GM18502 (cell line): ENCODE measurements around the gene IKZF4.
A peak's percentile ranks its signal among the peaks of the same experiment; 100 is the strongest.
"Not testable (repeated sequence)": the region's sequence is repeated elsewhere in the genome, so short reads cannot be mapped to it uniquely, and the experiment has no call there.

Experiments used
- ATAC-seq: cut with Tn5 transposase; IDR thresholded peaks from one replicate; pipeline ENCODE4 v1.9.1; 2021; ENCODE audit warnings: mild to moderate bottlenecking; ENCODE audit not compliant: unreplicated experiment, poor library complexity

IKZF4 gene

DNA sequence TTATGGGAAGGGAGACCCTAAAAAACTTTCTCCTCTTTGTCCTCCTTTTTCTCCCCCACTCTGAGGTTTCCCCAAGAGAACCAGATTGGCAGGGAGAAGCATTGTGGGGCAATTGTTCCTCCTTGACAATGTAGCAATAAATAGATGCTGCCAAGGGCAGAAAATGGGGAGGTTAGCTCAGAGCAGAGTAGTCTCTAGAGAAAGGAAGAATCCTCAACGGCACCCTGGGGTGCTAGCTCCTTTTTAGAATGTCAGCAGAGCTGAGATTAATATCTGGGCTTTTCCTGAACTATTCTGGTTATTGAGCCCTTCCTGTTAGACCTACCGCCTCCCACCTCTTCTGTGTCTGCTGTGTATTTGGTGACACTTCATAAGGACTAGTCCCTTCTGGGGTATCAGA lies 16.3 kb downstream of the IKZF4 start:
- ATAC-seq, result no peak

DNA sequence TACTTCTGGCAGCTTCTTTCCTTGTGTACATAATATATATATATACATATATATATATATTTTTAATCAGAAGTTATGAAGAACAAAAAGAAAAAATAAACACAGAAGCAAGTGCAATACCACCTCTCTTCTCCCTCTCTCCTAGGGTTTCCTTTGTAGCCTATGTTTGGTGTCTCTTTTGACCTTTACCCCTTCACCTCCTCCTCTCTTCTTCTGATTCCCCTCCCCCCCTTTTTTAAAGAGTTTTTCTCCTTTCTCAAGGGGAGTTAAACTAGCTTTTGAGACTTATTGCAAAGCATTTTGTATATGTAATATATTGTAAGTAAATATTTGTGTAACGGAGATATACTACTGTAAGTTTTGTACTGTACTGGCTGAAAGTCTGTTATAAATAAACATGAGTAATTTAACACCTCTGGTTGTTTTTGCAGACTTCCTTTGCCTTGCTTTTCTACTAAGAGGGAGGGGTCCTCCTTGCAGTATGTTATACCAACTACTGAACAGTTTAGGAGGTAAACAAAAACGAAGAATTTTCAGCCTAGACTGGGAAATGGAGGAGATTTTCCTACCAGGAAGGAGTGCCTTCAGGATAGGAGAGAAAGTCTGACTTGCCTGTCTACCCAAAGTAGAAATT lies 17.3 kb downstream of the IKZF4 start:
- ATAC-seq, result no peak

DNA sequence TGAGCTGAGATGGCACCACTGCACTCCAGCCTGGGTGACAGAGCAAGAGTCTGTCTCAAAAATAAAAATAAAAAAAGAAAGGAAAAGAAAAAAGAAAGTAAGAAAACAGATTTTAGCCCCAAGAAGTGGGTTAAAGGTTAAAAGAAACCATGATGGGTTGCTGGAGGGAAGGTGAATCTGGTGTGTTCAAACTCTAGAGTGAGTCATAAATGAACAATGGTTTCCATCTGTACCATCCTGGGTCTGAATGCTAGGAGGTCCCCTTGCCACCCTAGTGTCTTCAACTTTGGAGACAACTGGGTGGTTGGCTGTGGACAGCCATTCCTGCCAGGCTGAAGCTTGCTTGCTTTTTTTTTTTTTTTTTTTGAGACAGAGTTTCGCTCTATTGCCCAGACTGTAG lies 19.3 kb downstream of the IKZF4 start:
- no peak for ATAC-seq

DNA sequence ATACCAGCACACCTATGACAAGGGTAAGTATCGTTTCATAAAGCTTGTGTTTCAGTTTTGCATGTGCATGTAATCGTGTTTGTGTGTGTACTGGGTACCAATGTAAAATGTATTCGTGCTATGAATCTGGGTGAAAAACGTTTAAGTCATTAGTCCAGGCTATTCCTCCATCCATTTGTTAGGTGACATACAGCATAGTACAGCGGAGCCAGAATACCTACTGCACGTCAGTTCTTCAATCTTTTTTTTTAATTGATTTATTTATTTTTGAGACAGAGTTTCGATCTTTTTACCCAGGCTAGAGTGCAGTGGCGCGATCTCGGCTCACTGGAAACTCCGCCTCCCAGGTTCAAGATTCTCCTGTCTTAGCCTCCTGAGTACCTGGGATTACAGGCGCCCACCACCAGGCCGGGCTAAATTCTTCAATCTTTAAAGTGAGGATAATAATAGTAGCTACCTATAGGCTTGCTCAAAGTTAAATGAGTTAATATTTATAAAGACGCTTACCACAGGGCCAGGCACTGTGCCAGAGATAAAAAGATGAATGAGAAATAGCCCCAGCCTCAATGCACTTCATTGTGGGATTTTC lies 20.2 kb downstream of the IKZF4 start:
- no peak for ATAC-seq

DNA sequence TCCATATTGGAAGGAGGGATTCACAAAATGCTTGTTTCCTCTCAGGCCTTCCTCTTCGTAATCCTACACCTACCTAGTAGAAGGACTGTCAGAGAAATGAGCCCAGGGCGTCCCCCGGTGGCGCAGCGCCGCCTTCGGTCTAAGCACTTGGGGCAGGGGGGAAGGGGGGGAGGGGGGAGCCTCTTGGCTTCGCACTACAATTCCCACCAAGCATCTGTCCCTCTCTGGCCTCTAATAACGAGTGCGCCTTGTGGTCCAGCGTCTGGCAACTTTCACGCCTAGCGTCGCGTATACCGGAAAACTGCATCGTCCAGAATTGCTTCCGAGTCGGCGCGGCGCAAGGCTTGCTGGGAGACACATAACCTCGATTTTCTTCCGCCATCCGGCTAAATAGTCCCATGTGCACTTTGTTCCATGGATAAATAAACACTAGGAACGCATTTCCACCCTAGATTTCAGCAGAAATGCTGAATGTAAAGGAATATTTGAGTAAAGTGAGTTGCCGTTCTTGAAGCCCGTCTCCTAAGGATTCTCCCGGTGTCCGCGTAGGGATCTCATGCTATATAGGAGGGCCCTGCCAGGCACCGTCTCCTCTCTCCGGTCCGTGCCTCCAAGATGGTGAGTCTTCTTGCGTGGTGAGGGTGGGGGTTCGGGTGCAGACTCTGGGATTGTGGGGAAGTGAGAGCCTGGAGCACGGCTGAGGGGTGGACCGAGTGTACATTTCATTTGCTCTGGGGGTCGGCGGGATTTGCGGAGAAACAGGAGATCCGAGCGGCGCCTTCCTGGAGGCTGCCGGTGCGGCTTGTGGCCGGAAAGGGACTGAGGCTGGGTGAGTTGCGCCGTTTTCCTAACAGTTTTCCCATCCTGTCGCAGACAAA lies 20.9 kb downstream of the IKZF4 start, which contains the start of gene RPS26:
Gene RPS26 (plus strand): TSS at position 367 of the 878 bp plus-strand sequence. CDS start 249 bp downstream, at position 616.
- ATAC-seq, result peak; percentile 91

DNA sequence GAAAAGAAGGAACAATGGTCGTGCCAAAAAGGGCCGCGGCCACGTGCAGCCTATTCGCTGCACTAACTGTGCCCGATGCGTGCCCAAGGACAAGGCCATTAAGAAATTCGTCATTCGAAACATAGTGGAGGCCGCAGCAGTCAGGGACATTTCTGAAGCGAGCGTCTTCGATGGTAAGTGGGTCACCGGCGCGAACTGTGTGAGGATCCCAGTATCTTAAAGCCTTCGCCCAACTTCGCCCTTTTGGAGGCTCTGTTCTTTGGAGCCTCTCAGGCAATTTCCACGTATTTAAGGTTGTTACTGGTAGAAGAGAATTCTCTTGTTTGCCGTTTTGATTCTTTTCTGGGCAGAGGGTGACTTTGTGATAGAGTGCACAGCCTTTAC lies 21.6 kb downstream of the IKZF4 start:
- ATAC-seq, result not testable (repeated sequence)

DNA sequence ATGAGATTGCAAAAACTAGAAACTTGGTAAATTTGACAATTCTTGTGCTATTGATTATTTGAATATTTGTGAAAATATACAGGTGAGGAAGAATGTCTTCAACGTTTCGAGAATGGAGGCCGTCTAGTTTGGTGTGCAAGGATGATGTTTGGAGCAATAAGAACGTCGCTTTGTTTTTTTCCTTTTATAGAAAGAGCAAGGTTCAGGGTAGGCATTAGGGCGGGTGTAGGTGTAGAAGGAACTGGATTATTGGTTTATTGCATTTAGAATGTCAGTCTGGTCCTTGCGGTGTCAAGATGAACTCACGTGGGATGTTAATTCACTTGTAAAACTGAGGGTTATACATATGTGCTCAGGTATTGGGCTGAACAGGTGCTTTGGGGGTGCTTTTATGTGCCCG lies 22.0 kb downstream of the IKZF4 start:
- ATAC-seq, result no peak

DNA sequence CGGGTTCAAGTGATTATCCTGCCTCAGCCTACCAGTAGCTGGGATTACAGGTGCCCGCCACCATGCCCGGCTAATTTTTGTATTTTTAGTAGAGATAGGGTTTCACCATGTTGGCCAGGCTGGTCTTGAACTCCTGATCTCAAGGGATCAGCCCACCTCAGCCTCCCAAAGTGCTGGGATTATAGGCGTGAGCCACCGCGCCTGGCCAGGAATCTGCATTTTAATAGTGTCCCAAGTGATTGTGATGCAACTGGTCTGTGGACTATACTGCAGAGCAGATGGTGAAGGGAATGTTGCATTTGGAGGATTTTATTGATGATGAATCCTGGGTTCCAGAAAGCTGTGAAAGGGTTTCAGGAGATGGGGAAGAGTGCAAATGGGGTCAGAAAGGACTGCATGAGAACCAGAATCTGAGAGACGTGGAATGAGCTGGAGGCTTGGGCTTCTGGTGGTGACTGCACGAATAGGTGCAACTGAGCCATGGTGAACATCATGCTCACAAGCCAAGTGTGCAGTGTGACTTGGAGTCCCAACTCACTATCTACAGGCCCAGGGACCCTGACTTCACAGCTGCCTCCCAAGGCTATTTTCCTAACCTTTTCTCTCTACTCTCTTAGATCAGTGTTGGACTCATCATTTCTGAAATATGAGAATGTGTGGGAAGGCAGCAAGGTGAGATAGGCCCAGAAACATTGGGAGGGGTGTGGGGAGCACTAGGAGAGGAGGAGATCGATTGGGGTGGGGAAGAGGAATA lies 25.4 kb downstream of the IKZF4 start:
- ATAC-seq, result no peak

DNA sequence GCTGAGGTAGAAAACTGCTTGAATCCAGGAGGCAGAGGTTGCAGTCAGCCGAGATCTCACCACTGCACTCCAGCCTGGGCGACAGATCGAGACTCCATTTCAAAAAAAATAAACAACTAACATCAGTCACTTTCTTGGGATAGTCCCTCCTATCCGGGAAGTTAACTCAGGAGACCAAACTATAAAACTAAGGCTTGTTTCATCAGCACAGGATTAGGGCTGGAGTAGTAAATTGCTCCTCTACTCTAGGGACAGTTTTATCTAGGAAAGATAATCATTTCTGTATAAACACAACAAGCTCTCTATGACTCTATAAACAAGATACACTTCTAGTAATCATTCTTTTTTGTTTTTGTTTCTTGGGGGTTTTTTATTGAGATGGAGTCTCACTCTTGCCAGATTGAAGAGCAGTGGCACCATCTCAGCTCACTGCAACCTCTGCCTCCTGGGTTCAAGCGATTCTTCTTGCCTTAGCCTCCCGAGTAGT lies 32.6 kb downstream of the IKZF4 start:
- no peak for ATAC-seq

DNA sequence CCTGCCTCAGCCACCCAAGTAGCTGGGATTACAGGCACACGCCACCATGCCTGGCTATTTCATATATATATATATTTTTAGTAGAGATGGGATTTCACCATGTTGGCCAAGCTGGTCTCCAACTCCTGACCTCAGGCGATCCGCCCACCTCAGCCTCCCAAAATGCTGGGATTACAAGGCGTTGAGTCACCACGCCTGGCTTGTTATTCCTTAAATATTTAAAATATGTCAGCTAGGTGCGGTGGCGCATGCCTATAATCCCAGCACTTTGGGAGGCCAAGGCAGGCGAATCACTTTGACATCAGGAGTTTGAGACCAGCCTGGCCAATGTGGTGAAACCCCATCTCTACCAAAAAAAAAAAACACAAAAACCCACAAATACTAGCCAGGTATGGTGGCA lies 39.1 kb downstream of the IKZF4 start:
- not testable (repeated sequence) for ATAC-seq

DNA sequence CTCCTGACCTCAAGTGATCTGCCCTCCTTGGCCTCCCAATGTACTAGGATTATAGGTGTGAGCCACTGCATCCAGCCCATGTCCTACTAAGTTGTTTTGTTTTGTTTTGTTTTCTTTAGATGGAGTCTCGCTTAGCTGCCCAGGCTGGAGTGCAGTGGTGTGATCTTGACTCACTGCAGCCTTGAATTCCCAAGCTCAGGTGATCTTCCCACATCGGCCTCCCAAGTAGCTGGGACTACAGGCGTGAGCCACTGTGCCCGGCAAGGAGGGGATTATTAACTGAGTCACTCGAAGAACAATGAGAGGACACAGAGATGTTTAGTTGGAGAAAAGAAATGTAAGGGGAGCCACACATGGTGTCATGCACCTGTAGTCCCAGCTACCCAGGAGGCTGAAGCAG lies 41.1 kb downstream of the IKZF4 start:
- ATAC-seq, result no peak

DNA sequence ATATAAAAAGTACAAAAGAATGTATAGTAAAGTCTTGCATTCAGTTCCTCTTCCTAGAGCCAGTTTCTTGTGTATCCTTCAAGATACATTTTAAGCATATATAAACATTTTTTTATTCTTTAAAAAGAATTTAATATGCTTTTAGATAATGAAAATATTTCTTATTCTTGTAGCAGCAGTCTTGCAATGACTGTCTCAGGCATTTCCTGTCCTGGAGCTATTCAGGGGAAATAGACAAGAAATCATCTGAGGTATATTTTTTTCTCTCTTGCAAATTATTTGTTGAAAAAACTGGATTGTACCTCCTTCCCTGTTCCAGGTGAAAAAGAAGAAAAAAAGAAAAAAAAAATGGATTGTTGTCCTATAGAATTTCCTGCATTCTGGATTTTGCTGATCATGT lies 42.2 kb downstream of the IKZF4 start:
- no peak for ATAC-seq

DNA sequence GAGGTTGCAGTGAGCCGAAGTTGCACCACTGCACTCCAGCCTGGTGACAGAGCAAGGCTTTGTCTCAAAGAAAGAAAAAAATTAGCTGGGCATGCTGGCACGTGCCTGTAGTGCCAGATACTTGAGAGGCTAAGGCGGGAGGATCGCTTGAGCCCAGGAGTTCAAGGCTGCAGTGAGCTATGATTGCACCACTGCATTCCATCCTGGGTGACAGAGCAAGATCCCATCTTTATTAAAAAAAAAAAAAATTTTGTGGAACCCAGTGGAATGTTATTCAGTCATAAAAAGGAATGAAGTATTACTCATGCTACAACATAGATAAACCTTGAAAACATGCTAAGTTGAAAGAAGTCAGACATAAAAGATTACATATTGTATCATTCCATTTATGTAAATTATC lies 50.8 kb downstream of the IKZF4 start:
- no peak for ATAC-seq

DNA sequence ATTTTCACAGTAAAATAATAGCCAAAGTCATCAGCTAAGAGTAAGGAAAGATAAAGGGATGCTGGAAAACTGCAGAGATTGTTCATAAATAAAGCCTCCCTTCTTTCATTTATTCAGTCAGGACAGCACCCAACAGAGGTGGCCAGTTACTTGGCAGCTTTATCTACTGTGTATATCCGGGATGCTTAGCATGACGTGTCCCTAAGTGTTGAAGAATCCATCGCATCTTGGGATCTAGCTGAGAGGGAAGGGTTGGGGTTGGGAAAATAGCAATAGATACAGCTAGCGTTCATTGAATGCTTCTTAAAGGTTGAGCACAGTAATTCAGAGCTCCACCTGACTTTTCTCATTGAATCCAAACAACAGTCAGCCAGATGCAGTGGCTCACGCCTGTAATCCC lies 53.6 kb downstream of the IKZF4 start:
- no peak for ATAC-seq

DNA sequence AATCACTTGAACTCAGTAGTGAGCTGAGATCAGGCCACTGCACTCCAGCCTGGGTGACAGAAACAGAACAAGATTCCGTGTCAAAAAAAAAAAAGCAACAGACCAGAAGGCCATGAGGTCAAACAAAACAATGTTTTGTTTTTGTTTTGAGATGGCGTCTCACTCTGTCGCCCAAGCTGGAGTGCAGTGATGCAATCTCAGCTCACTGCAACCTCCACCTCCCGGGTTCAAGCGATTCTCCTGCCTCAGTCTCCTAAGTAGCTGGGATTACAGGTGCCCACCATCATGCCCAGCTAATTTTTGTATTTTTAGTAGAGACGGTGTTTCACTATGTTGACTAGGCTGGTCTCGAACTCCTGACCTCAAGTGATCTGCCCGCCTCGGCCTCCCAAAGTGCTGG lies 57.1 kb downstream of the IKZF4 start:
- not testable (repeated sequence) for ATAC-seq

DNA sequence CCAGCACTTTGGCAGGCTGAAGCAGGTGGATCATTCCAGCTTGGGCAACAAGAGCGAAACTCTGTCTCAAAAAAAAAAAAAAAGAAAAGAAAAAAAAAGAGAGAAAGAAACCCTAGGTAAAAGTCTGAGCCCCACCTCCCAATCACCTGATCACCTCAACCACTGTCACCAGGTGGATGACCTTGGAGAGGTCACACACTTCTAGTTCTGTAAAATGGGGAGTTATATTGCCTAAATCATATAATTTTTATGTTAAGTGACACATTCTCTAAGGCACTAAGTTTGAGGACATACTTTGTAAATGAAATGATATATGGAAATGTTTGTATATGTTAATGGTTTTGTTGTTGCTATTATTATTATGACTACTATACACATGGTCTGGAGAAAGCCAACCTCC lies 57.6 kb downstream of the IKZF4 start:
- no peak for ATAC-seq

DNA sequence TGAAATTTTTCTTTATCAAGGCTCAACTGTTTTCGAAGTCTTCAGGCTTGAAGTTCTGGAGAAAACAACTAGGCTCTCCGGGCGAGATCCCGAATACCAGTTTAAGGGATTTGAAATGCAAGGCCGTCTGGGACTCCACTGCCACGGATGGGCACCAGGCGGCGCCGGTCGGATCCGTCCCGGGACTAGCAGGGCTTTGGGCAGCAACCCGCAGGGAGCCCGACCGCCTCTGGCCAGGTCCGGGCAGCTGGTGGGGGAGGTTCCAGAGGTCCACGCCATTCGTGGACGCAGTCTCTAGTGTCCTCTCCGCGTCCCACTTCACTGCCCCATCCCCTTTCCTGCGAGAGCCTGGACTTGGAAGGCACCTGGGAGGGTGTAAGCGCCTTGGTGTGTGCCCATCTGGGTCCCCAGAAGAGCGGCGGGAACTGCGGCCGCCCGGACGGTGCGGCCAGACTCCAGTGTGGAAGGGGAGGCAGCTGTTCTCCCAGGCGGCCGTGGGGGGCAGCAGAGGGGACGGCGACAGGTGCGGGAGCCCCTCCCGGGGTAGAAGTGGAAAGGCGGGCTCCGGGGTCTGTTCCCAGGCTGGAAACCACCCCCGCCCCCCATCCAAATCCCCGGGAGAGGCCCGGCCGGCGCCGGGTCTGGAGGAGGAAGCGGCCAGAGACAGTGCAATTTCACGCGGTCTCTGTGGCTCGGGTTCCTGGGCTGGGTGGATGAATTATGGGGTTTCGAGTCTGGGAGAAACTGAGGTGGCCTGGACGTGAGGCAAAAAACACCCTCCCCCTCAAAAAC lies 58.3 kb downstream of the IKZF4 start:
- peak; percentile 64 for ATAC-seq

DNA sequence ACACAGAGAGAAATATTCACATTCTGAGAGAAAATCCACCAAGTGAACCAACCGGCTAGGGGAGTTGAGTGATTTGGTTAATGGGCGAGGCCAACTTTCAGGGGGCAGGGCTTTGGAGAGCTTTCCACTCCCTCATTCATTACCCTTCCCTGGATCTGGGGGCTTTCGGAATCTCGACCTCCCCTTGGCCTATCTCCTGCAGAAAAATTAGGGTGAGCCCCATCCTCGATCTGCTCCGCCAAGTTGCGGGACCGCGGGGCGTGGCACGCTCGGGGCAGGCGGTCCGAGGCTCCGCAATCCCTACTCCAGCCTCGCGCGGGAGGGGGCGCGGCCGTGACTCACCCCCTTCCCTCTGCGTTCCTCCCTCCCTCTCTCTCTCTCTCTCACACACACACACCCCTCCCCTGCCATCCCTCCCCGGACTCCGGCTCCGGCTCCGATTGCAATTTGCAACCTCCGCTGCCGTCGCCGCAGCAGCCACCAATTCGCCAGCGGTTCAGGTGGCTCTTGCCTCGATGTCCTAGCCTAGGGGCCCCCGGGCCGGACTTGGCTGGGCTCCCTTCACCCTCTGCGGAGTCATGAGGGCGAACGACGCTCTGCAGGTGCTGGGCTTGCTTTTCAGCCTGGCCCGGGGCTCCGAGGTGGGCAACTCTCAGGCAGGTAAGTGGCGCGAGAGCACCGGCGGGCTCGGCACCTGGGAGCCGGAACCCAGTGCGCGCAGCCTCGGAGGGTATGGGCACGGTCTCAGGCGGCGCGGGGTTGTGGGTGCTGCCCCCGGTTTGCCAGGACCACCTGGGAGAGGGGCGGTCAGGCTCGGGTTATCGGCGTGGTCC lies 59.1 kb downstream of the IKZF4 start, which contains the start of gene ERBB3:
Gene ERBB3 (plus strand): TSS at position 443 of the 833 bp plus-strand sequence. CDS start 136 bp downstream, at position 579.
- peak; percentile 46 for ATAC-seq
